ENCODE data around the gene RALGAPA1. TPM values are rescaled to one million over a fixed set of nuclear protein-coding genes. Genes with fewer than 3 reads are reported as not detected.

RALGAPA1 gene
- total and polyA plus RNA-seq, 2 experiments from 2014 or later = 19.2 to 41.6 TPM

DNA sequence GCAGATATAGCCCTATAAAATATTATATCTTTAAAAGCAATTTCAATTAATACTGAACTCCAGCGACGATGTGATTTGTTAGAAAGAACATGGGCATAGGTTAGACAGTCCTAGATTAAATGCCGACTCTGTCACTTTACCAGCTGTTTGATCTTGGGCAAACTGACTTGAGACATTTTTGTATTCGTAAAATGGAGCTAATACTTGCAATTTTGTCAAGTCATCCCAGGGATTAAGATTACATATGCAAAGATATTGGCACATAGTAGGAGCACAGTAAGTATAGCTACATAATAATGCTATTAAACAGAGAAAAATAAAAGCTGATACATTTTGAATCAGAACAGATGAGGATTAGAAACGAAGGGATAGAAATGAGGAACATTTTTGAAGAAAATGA is 266.1 kb downstream of the RALGAPA1 start:
- Histone ChIP-seq H3K4me2 (no peak overlapping the region), H2AFZ (no peak overlapping the region), H3K27me3 (no peaks in the 10 kb centered on the region), H3K9me2 (replicated peaks; ENCODE audit: insufficient read depth) (no peaks in the 10 kb centered on the region), H3K79me2 (no peaks in the 10 kb centered on the region), H4K20me1 (ENCODE audit: insufficient read depth, poor library complexity, severe bottlenecking) (no peaks in the 10 kb centered on the region), H3K4me3 (no peak overlapping the region), H3K36me3 (replicated peaks; ENCODE audit: insufficient read depth, low read depth) (no peaks in the 10 kb centered on the region), H3K27ac (no peak overlapping the region), H3K4me1 (ENCODE audit: insufficient read depth) (no peaks in the 10 kb centered on the region), H3K9me3 (ENCODE audit: low read depth) (no peaks in the 10 kb centered on the region)
- TF ChIP-seq, protein P1, sequence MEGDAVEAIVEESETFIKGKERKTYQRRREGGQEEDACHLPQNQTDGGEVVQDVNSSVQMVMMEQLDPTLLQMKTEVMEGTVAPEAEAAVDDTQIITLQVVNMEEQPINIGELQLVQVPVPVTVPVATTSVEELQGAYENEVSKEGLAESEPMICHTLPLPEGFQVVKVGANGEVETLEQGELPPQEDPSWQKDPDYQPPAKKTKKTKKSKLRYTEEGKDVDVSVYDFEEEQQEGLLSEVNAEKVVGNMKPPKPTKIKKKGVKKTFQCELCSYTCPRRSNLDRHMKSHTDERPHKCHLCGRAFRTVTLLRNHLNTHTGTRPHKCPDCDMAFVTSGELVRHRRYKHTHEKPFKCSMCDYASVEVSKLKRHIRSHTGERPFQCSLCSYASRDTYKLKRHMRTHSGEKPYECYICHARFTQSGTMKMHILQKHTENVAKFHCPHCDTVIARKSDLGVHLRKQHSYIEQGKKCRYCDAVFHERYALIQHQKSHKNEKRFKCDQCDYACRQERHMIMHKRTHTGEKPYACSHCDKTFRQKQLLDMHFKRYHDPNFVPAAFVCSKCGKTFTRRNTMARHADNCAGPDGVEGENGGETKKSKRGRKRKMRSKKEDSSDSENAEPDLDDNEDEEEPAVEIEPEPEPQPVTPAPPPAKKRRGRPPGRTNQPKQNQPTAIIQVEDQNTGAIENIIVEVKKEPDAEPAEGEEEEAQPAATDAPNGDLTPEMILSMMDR (IDR thresholded peaks at IDR 0.05; ENCODE audit: poor library complexity) = no peak
- TF ChIP-seq EZH2 (IDR thresholded peaks at IDR 0.05; ENCODE audit: borderline replicate concordance) = no peak
- TF ChIP-seq EZH2phosphoT487 (IDR thresholded peaks at IDR 0.05; ENCODE audit: low read depth, severe bottlenecking, unreplicated experiment) = no peak
- 93% methylated on average over 5 of the region's 5 CpGs for WGBS (ENCODE audit: low lambda C conversion rate, missing lambda C conversion rate)
- DNase-seq (ENCODE audit: low spot score) = no peak

DNA sequence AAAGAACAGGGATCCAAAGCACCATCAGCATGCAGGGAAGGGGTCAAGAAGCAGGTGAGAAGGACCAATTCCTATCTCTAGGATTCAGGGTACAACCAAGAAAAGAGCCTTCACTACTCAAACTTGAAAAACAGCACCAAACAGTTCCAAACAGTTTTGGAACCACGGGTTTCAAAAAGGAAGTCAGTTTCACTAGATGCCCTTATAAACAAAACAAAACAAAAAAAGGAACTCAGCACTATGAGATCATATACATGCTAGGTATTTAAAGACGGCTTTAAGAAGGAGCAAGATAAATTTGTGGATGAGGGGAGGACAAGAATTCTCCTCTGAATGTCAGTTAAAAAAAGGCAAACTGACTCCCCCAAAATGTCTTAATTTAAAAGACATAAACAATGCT is 269.1 kb downstream of the RALGAPA1 start:
- 77% methylated on average over 2 of the region's 2 CpGs for WGBS (ENCODE audit: low lambda C conversion rate, missing lambda C conversion rate)
- Histone ChIP-seq H4K20me1 (ENCODE audit: insufficient read depth, poor library complexity, severe bottlenecking) (no peaks in the 10 kb centered on the region), H3K4me3 (no peak overlapping the region), H3K4me1 (ENCODE audit: insufficient read depth) (peaks cover 7% of the 10 kb centered on the region), H2AFZ (no peak overlapping the region), H3K79me2 (no peaks in the 10 kb centered on the region), H3K4me2 (no peak overlapping the region), H3K36me3 (replicated peaks; ENCODE audit: insufficient read depth, low read depth) (no peaks in the 10 kb centered on the region), H3K9me3 (ENCODE audit: low read depth) (no peaks in the 10 kb centered on the region), H3K9me2 (replicated peaks; ENCODE audit: insufficient read depth) (no peaks in the 10 kb centered on the region), H3K27me3 (peaks cover 24% of the 10 kb centered on the region), H3K27ac (no peak overlapping the region)
- DNase-seq (ENCODE audit: low spot score) = no peak
- TF ChIP-seq EZH2 (IDR thresholded peaks at IDR 0.05; ENCODE audit: borderline replicate concordance) (no peak), EZH2phosphoT487 (IDR thresholded peaks at IDR 0.05; ENCODE audit: low read depth, severe bottlenecking, unreplicated experiment) (no peak)
- TF ChIP-seq, protein P1 (IDR thresholded peaks at IDR 0.05; ENCODE audit: poor library complexity) = no peak

DNA sequence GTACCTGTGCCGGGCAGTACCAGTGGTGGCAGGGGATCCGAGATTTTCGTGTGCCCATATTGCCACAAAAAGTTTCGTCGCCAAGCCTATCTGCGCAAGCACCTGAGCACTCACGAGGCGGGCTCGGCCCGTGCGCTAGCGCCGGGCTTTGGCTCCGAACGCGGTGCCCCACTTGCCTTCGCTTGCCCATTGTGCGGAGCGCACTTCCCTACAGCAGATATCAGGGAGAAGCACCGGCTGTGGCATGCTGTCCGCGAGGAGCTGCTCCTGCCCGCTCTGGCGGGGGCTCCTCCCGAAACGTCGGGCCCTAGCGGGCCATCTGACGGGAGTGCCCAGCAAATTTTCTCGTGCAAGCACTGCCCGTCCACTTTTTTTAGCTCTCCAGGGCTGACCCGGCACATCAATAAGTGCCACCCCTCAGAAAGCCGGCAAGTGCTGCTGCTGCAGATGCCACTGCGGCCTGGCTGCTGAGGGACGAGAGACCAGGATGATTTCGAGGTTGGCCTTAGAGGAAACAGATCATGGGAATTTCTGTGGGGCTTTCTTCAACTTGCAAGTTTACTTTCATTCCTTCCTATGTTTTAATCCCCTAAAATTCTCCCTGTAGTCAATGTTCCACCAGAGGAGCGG is 273.5 kb downstream of the RALGAPA1 start:
- no peaks in the 10 kb centered on the region for H3K79me2 ChIP-seq
- H4K20me1 ChIP-seq (ENCODE audit: insufficient read depth, poor library complexity, severe bottlenecking) = no peaks in the 10 kb centered on the region
- no peak overlapping the region for H2AFZ ChIP-seq
- 12% methylated on average over 37 of the region's 37 CpGs for WGBS (ENCODE audit: low lambda C conversion rate, missing lambda C conversion rate)
- no peak for DNase-seq (ENCODE audit: low spot score)
- H3K4me2 ChIP-seq = peak overlapping the region; percentile 100
- H3K27ac ChIP-seq = no peak overlapping the region
- no peaks in the 10 kb centered on the region for H3K36me3 ChIP-seq (replicated peaks; ENCODE audit: insufficient read depth, low read depth)
- peaks cover 23% of the 10 kb centered on the region for H3K4me1 ChIP-seq (ENCODE audit: insufficient read depth)
- no peaks in the 10 kb centered on the region for H3K9me3 ChIP-seq (ENCODE audit: low read depth)
- TF ChIP-seq EZH2phosphoT487 (IDR thresholded peaks at IDR 0.05; ENCODE audit: low read depth, severe bottlenecking, unreplicated experiment) (no peak), EZH2 (IDR thresholded peaks at IDR 0.05; ENCODE audit: borderline replicate concordance) (no peak)
- TF ChIP-seq, protein P1 (IDR thresholded peaks at IDR 0.05; ENCODE audit: poor library complexity) = no peak
- peaks cover 66% of the 10 kb centered on the region for H3K27me3 ChIP-seq
- H3K4me3 ChIP-seq = peak overlapping the region; percentile 63
- H3K9me2 ChIP-seq (replicated peaks; ENCODE audit: insufficient read depth) = no peaks in the 10 kb centered on the region

All from hepatocyte (in vitro differentiated cells).